Uterus (tissue), 2 donors: ENCODE results near the gene CNTNAP5.

Experiments
- POLR2A ChIP-seq, 2 donors: fragments of 450-650 bp; IDR thresholded peaks; one replicate each; pipeline ENCODE4 v1.6.1; 2016; ENCODE audit warnings: antibody characterized with exemption in 2 of 2, mild to moderate bottlenecking in 1 of 2, moderate library complexity in 1 of 2
- TF ChIP-seq, protein P1 (sequence below), 4 experiments: fragments of 200-600 bp in 2 of 4; fragments of 450-650 bp in 2 of 4; sonication (generic) in 2 of 4; IDR thresholded peaks; one replicate each; pipeline ENCODE4 v1.5.1; 2016 to 2019; ENCODE audit warnings: antibody characterized with exemption in 4 of 4, mild to moderate bottlenecking in 2 of 4, moderate library complexity in 1 of 4

DNA sequence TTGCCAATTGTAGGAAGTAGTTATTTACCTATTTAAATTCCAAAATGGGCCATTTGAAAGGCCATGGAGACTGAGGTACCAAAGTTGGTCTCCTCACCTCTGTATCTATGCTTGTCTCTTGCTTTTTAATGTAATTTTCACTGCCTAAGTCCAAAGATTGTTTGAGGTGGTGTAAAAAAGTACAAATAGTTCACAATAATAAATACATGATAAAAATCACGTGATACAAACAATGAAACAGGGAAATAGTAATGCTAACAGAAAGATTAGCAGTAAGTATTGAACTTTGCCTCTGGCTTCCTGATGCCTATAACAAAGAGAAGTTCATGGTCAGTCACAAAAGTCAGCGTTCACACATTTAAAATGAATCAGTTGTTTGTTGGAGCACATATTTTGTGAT, 67.6 kb downstream of the CNTNAP5 start:
- TF ChIP-seq, protein P1, sequence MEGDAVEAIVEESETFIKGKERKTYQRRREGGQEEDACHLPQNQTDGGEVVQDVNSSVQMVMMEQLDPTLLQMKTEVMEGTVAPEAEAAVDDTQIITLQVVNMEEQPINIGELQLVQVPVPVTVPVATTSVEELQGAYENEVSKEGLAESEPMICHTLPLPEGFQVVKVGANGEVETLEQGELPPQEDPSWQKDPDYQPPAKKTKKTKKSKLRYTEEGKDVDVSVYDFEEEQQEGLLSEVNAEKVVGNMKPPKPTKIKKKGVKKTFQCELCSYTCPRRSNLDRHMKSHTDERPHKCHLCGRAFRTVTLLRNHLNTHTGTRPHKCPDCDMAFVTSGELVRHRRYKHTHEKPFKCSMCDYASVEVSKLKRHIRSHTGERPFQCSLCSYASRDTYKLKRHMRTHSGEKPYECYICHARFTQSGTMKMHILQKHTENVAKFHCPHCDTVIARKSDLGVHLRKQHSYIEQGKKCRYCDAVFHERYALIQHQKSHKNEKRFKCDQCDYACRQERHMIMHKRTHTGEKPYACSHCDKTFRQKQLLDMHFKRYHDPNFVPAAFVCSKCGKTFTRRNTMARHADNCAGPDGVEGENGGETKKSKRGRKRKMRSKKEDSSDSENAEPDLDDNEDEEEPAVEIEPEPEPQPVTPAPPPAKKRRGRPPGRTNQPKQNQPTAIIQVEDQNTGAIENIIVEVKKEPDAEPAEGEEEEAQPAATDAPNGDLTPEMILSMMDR (IDR thresholded peaks at IDR 0.05): no peak
- TF ChIP-seq POLR2A (IDR thresholded peaks at IDR 0.05): no peak
